Glutamatergic neuron (in vitro differentiated cells): ENCODE data around the gene GIGYF2. TPM values are rescaled to one million over a fixed set of nuclear protein-coding genes. Genes with fewer than 3 reads are reported as not detected.
A peak's percentile ranks its signal among the peaks of the same experiment; 100 is the strongest.

Source experiments
- DNase-seq: peaks from one replicate; pipeline ENCODE4 v3.0.0; 2022
- H3K27ac Mint-ChIP-seq: one replicate; pipeline ENCODE4 v1.8.0; 2020; ENCODE audit warnings: mild to moderate bottlenecking, mixed read lengths, inconsistent platforms; ENCODE audit not compliant: unreplicated experiment
- H3K27me3 Mint-ChIP-seq: one replicate; pipeline ENCODE4 v1.8.0; 2020; ENCODE audit warnings: mild to moderate bottlenecking, moderate library complexity, mixed read lengths, inconsistent platforms; ENCODE audit not compliant: unreplicated experiment
- H3K36me3 Mint-ChIP-seq: one replicate; pipeline ENCODE4 v1.8.0; 2020; ENCODE audit warnings: mild to moderate bottlenecking, mixed read lengths, inconsistent platforms; ENCODE audit not compliant: unreplicated experiment
- H3K4me1 Mint-ChIP-seq: one replicate; pipeline ENCODE4 v1.8.0; 2020; ENCODE audit warnings: mild to moderate bottlenecking, low read depth, mixed read lengths, inconsistent platforms; ENCODE audit not compliant: unreplicated experiment
- H3K4me3 Mint-ChIP-seq: one replicate; pipeline ENCODE4 v1.8.0; 2020; ENCODE audit warnings: mild to moderate bottlenecking, mixed read lengths, inconsistent platforms; ENCODE audit not compliant: unreplicated experiment
- H3K9me3 Mint-ChIP-seq: one replicate; pipeline ENCODE4 v1.8.0; 2020; ENCODE audit warnings: mild to moderate bottlenecking, moderate library complexity, mixed read lengths, inconsistent platforms; ENCODE audit not compliant: unreplicated experiment
- total RNA-seq: library from RNA; stranded (reverse); fragmentation: NEBNext Ultra II Directional; extraction: Animal tissue kit (Norgen Biotek cat#: 25700); gene quantifications from one replicate; pipeline ENCODE4 v1.2.1, GENCODE V29; 2021; ENCODE audit not compliant: unreplicated experiment
- TF ChIP-seq, protein P1 (sequence below): fragments of 200-600 bp; sonication (generic); IDR thresholded peaks from one replicate; pipeline ENCODE4 v1.5.0; 2021; ENCODE audit not compliant: partially characterized antibody, unreplicated experiment

GIGYF2 gene
- total RNA-seq, 1 donor from 2014 or later: 91.7 TPM

DNA sequence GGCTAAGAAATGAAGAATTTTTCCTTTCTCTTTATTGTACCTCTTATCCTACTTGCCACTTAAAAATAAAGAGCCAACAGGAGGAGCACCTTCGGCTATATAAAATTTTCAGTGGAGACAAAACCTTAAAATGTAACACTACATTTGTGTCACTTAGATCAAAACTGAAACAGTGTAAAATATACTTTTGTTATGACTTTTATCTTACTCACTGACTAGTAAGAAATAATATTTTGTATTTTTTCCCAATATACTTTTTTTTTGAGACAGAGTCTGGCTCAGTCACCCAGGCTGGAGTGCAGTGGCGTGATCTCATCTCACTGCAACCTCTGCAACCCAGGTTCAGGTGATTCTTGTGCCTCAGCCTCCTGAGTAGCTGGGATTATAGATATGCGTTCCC, 50.9 kb downstream of the GIGYF2 start:
- Mint-ChIP-seq H3K4me1 (no peaks in the 10 kb centered on the region), H3K4me3 (no peak overlapping the region), H3K9me3 (no peaks in the 10 kb centered on the region), H3K27me3 (peaks cover 3% of the 10 kb centered on the region), H3K36me3 (no peaks in the 10 kb centered on the region), H3K27ac (no peak overlapping the region)
- TF ChIP-seq, protein P1, sequence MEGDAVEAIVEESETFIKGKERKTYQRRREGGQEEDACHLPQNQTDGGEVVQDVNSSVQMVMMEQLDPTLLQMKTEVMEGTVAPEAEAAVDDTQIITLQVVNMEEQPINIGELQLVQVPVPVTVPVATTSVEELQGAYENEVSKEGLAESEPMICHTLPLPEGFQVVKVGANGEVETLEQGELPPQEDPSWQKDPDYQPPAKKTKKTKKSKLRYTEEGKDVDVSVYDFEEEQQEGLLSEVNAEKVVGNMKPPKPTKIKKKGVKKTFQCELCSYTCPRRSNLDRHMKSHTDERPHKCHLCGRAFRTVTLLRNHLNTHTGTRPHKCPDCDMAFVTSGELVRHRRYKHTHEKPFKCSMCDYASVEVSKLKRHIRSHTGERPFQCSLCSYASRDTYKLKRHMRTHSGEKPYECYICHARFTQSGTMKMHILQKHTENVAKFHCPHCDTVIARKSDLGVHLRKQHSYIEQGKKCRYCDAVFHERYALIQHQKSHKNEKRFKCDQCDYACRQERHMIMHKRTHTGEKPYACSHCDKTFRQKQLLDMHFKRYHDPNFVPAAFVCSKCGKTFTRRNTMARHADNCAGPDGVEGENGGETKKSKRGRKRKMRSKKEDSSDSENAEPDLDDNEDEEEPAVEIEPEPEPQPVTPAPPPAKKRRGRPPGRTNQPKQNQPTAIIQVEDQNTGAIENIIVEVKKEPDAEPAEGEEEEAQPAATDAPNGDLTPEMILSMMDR: no peak
- DNase-seq: no peak

DNA sequence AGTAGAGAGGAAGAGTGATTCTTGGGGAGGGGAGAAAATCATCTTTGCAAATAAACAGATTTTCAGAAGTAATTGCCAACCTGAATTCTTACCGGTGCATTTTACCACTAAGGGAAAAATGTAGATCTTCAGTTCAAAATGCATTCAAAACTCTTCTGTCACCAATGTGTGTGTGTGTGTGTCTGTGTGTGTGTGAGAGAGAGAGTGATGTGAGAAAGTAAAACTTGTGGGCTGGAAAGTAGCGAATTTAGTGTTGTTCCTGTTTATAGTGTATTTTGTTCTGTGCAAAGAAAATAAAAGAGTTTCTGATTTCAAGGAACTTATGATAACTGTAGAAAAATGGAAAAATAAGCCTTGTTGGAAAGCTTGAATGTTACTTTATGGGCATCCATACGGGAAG, 52.2 kb downstream of the GIGYF2 start:
- no peak overlapping the region for H3K27ac Mint-ChIP-seq
- H3K27me3 Mint-ChIP-seq: peaks cover 3% of the 10 kb centered on the region
- no peaks in the 10 kb centered on the region for H3K4me1 Mint-ChIP-seq
- no peaks in the 10 kb centered on the region for H3K36me3 Mint-ChIP-seq
- H3K9me3 Mint-ChIP-seq: no peaks in the 10 kb centered on the region
- TF ChIP-seq, protein P1: no peak
- H3K4me3 Mint-ChIP-seq: no peak overlapping the region
- DNase-seq: no peak

DNA sequence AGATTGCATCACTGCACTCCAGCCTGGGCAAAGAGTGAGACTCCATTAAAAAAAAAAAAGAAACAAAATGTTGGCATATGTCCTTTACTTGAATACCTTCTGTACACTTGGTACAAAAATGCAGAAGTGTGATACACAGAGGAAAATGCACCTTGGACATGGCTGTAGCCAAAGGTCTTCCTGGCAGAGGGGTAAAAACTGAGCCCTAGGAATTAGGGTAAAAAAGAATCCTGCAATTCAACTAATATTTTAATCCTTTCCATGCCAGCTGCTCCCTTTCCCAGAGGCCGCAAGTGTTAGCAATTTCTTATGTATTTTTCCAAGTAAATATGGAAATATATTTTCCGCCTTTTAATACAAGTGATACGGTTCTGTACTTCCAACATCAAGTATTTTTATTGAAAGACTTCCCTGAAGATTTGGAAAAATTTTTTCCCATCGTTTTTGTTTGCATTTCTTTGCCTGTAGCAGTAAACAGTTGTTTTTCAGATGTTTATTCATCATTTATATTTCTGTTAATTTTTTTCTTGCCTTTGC, 53.1 kb downstream of the GIGYF2 start:
- H3K36me3 Mint-ChIP-seq: no peaks in the 10 kb centered on the region
- TF ChIP-seq, protein P1: no peak
- no peaks in the 10 kb centered on the region for H3K9me3 Mint-ChIP-seq
- H3K4me1 Mint-ChIP-seq: no peaks in the 10 kb centered on the region
- DNase-seq: no peak
- H3K27ac Mint-ChIP-seq: no peak overlapping the region
- peaks cover 3% of the 10 kb centered on the region for H3K27me3 Mint-ChIP-seq
- no peak overlapping the region for H3K4me3 Mint-ChIP-seq

DNA sequence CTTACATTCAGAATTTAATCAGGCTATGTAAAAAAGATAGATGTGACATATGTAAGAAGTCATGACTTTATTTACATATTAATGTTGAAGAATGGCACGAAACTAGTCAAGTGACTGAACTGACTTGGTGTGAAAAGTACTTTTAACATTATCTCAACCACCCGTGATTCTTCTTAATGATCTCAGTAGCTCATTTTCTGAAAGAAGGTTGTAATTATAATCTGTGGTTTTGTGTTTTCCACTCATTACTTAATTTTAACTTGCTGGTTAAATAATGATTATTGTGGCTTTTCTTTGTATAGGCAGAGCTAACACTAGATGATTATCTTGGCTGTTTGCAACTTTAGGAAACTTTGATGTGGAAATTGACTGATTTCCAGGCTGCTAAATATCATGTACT, 60.8 kb downstream of the GIGYF2 start:
- Mint-ChIP-seq H3K4me3 (no peak overlapping the region), H3K36me3 (no peaks in the 10 kb centered on the region), H3K9me3 (peaks cover 2% of the 10 kb centered on the region), H3K27ac (no peak overlapping the region), H3K27me3 (peaks cover 1% of the 10 kb centered on the region), H3K4me1 (no peaks in the 10 kb centered on the region)
- no peak for DNase-seq
- TF ChIP-seq, protein P1: no peak

DNA sequence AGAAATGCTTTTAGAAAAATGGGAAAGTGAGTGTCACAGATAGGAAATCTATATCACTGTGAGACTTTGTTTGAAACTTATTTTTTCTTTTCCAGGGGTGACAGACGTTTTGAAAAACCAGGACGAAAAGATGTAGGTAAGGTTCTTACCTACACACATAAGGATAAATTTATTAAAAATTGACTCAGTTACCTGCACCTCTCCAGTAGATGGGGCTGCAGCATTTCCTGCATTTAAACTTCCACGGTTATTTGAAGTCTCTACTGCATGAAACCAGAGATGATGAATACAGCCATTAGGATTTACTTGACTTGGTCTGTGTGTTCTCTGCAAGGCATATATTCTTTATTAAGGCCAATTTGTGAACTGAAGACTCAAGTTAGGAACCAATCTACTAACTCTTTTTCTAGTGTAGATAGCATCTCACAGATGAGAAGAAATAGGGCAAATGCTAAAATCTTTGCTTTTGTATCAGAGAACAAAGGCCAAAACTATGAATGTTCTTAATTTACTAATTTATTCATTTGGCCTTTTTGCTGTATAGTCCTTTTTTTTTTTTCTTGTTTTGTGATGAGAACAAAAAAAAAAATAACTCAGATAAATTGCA, 64.3 kb downstream of the GIGYF2 start:
- no peaks in the 10 kb centered on the region for H3K36me3 Mint-ChIP-seq
- H3K4me3 Mint-ChIP-seq: no peak overlapping the region
- H3K9me3 Mint-ChIP-seq: no peaks in the 10 kb centered on the region
- peaks cover 1% of the 10 kb centered on the region for H3K27me3 Mint-ChIP-seq
- DNase-seq: no peak
- H3K27ac Mint-ChIP-seq: no peak overlapping the region
- no peaks in the 10 kb centered on the region for H3K4me1 Mint-ChIP-seq
- TF ChIP-seq, protein P1: peak; percentile 45
